SK-N-SH treated with all-trans-retinoic acid at 6 μM for 48 hours (cell line): ENCODE results near the gene PTPRD.

Experiments used
- CSRNP3 ChIP-seq: fragments of 250-450 bp; sonication (Bioruptor Pico); IDR thresholded peaks from 2 replicates; pipeline ENCODE4 v1.5.1; 2021; ENCODE audit warnings: mild to moderate bottlenecking, moderate library complexity
- ZNF8 ChIP-seq: fragments of 450-650 bp; formaldehyde crosslinking; IDR thresholded peaks from 2 replicates; pipeline ENCODE4 v1.5.0; 2020; ENCODE audit warnings: mild to moderate bottlenecking, moderate library complexity

GRCh38 chr9:8960254-8960653, 1652.5 kb downstream of the PTPRD start:
- TF ChIP-seq ZNF8 (CRISPR knock-in tag) (no peak), CSRNP3 (no peak)
